OCI-LY3 (cell line): Measurements from ENCODE around the gene ANP32B.

ENCODE experiments used
- H2AFZ ChIP-seq: fragments of 200-600, 300-600 bp; shearing (Covaris generic); 2 replicates; pipeline ENCODE4 v1.6.0; 2014; ENCODE audit warnings: antibody characterized with exemption, low read depth, low read length
- H3K27ac ChIP-seq: fragments of 200-600, 300-600 bp; sonication (generic); 2 replicates; pipeline ENCODE4 v1.5.1; 2014; ENCODE audit warnings: mild to moderate bottlenecking, low read length, moderate library complexity, mixed read lengths
- H3K27me3 ChIP-seq: fragments of 200-600, 300-600 bp; sonication (generic); 2 replicates; pipeline ENCODE4 v1.6.1; 2014; ENCODE audit warnings: low read depth, low read length, mixed read lengths
- H3K36me3 ChIP-seq: fragments of 200-600, 300-600 bp; sonication (generic); replicated peaks from 2 replicates; pipeline ENCODE3; 2014; ENCODE audit warnings: low read depth, low read length, mixed read lengths
- H3K4me1 ChIP-seq: fragments of 300-600, 200-600 bp; sonication (generic); 2 replicates; pipeline ENCODE4 v1.6.1; 2014; ENCODE audit warnings: low read length, mixed read lengths
- H3K4me2 ChIP-seq: fragments of 200-600, 300-600 bp; sonication (generic); 2 replicates; pipeline ENCODE4 v1.6.1; 2014; ENCODE audit warnings: low read length, mixed read lengths
- H3K4me3 ChIP-seq: fragments of 300-600, 200-600 bp; sonication (generic); 2 replicates; pipeline ENCODE4 v1.5.1; 2014; ENCODE audit warnings: antibody characterized with exemption, mild to moderate bottlenecking, low read length, moderate library complexity
- H3K79me2 ChIP-seq: fragments of 300-600, 200-600 bp; shearing (Covaris generic); 2 replicates; pipeline ENCODE4 v1.6.1; 2014; ENCODE audit warnings: mild to moderate bottlenecking, low read length, mixed read lengths
- H3K9ac ChIP-seq: fragments of 300-600, 200-600 bp; shearing (Covaris generic); 2 replicates; pipeline ENCODE4 v1.6.0; 2014; ENCODE audit warnings: mild to moderate bottlenecking, low read length, moderate library complexity
- H3K9me3 ChIP-seq: fragments of 200-600, 300-600 bp; shearing (Covaris generic); 2 replicates; pipeline ENCODE4 v1.6.1; 2014; ENCODE audit warnings: low read length, mixed read lengths; ENCODE audit not compliant: insufficient read depth
- H4K20me1 ChIP-seq: fragments of 200-600, 300-600 bp; sonication (generic); 2 replicates; pipeline ENCODE4 v1.6.1; 2016; ENCODE audit warnings: low read length, mixed read lengths; ENCODE audit not compliant: insufficient read depth
- EZH2phosphoT487 ChIP-seq: fragments of 200-600 bp; shearing (Covaris generic); IDR thresholded peaks from 2 replicates; pipeline ENCODE4 v1.6.1; 2018; ENCODE audit warnings: antibody characterized with exemption, mixed run types, low read depth
- TF ChIP-seq, protein P1 (sequence below): fragments of 200-600, 300-600 bp; sonication (generic); IDR thresholded peaks from 2 replicates; pipeline ENCODE4 v1.5.1; 2014; ENCODE audit warnings: antibody characterized with exemption, low read length, low read depth

The ANP32B gene

DNA sequence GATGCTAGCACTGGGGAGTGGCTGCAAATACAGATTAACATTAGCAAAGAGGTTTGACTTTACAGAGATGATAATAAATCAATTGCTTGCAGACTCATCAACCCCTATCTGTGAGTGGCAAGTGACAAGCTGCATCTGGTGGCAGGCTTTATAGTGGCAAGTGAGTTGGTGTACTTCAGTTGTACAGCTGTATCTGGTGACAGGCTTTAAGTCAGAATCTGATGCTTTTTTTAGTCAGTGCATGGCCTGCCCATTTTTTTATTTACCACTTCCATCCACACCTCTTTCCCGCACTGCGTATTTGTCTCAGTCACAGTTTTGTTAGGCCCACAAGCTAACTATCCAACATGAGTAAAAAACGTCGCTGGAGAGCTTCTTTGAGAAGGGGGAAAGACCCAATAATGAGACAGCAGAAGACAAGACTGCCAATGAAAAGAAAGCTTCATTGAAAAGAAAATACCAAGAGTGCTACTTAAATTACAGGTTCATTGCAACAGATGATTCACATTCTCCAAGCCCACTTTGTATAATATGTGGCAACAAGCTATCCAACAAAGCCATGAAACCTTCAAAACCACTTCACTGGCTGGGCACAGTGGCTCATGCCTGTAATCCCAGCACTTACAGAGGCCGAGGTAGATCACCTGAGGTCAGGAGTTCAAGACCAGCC, 23.1 kb downstream of the ANP32B start:
- TF ChIP-seq, protein P1, sequence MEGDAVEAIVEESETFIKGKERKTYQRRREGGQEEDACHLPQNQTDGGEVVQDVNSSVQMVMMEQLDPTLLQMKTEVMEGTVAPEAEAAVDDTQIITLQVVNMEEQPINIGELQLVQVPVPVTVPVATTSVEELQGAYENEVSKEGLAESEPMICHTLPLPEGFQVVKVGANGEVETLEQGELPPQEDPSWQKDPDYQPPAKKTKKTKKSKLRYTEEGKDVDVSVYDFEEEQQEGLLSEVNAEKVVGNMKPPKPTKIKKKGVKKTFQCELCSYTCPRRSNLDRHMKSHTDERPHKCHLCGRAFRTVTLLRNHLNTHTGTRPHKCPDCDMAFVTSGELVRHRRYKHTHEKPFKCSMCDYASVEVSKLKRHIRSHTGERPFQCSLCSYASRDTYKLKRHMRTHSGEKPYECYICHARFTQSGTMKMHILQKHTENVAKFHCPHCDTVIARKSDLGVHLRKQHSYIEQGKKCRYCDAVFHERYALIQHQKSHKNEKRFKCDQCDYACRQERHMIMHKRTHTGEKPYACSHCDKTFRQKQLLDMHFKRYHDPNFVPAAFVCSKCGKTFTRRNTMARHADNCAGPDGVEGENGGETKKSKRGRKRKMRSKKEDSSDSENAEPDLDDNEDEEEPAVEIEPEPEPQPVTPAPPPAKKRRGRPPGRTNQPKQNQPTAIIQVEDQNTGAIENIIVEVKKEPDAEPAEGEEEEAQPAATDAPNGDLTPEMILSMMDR, result no peak
- TF ChIP-seq EZH2phosphoT487, result no peak
- Histone ChIP-seq H3K9me3 (no peaks in the 10 kb centered on the region), H3K36me3 (peaks cover 72% of the 10 kb centered on the region), H3K9ac (no peak overlapping the region), H3K4me1 (peaks cover 38% of the 10 kb centered on the region), H2AFZ (no peak overlapping the region), H3K27me3 (no peaks in the 10 kb centered on the region), H3K79me2 (peaks cover 97% of the 10 kb centered on the region), H3K4me3 (no peak overlapping the region), H4K20me1 (peaks cover 38% of the 10 kb centered on the region), H3K27ac (no peak overlapping the region), H3K4me2 (no peak overlapping the region)

DNA sequence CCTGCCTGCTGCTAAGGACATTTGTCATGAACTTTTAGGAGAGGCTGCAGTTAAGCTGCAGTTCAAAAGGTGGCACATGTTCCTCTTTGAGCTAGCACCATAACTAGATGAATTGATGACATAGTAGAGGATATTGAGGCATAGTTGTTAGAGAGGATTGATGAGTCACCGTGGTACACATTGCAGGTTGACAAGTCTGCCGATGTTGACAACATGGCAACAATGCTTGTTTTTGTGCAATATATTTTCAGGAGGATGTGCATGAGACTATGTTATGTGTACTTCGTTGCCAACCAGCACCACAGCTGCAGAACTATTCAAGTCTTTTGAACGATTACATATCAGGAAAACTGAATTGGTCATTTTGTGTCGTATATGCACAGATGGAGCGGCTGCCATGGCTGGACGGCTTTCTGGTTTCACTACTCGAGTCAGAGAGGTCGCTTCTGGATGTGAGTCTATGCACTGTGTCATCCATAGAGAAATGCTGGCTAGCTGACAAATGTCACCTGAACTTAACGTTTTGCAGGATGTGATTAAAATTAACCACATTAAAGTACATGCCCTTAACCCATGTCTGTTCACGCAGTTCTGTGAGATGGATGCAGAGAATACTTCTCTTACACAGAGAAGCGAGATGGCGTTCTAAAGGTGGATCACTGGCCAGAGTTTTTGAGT, 24.2 kb downstream of the ANP32B start:
- H3K9me3 ChIP-seq, result no peaks in the 10 kb centered on the region
- no peak overlapping the region for H2AFZ ChIP-seq
- H3K4me1 ChIP-seq, result peaks cover 42% of the 10 kb centered on the region
- H4K20me1 ChIP-seq, result peaks cover 30% of the 10 kb centered on the region
- TF ChIP-seq, protein P1, result no peak
- TF ChIP-seq EZH2phosphoT487, result no peak
- no peak overlapping the region for H3K27ac ChIP-seq
- H3K79me2 ChIP-seq, result peaks cover 96% of the 10 kb centered on the region
- no peak overlapping the region for H3K4me3 ChIP-seq
- H3K9ac ChIP-seq, result no peak overlapping the region
- peaks cover 72% of the 10 kb centered on the region for H3K36me3 ChIP-seq
- no peaks in the 10 kb centered on the region for H3K27me3 ChIP-seq
- H3K4me2 ChIP-seq, result no peak overlapping the region

DNA sequence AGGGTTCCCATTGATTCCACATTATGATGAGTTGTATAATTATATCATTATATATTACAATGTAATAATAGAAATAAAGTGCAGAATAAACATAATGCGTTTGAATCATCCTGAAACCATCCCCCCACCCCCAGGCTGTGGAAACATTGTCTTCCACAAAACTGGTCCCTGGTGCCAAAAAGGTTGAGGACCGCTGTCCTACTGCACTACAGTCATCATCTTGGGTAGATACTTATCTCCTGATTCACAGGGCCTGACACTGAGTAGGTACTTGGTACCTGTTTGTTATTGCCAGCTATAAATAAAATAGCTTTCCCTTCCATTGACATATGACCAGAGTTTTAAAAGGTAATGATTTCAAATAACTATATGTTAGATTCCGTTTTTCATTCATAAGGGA, 25.6 kb downstream of the ANP32B start:
- H4K20me1 ChIP-seq, result peaks cover 20% of the 10 kb centered on the region
- no peak overlapping the region for H2AFZ ChIP-seq
- TF ChIP-seq, protein P1, result no peak
- no peak for TF ChIP-seq EZH2phosphoT487
- no peak overlapping the region for H3K4me2 ChIP-seq
- H3K9me3 ChIP-seq, result no peaks in the 10 kb centered on the region
- no peak overlapping the region for H3K9ac ChIP-seq
- peaks cover 43% of the 10 kb centered on the region for H3K4me1 ChIP-seq
- no peak overlapping the region for H3K4me3 ChIP-seq
- peaks cover 66% of the 10 kb centered on the region for H3K36me3 ChIP-seq
- no peaks in the 10 kb centered on the region for H3K27me3 ChIP-seq
- no peak overlapping the region; the same call in 1 of the 2 replicates for H3K27ac ChIP-seq
- H3K79me2 ChIP-seq, result peaks cover 85% of the 10 kb centered on the region

DNA sequence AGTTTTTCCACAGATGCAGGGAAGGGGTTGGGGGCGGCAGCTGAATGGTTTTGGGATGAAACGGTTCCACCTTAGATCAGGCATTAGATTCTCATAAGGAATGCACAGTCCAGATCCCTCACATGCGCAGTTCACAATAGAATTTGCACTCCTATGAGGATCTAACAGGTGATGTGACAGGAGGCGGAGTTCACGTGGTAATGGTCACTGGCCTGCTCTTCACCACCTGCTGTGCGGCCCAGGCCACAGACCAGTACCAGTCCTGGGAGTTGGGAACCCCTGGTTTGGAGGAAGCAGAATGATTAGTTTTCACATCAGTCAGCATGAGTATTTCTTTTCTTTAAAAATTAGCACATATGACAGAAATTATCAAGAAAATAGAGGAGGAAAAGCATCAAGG, 26.3 kb downstream of the ANP32B start:
- no peak for TF ChIP-seq EZH2phosphoT487
- TF ChIP-seq, protein P1, result no peak
- Histone ChIP-seq H3K4me2 (peak overlapping the region; percentile 66), H2AFZ (no peak overlapping the region), H3K9ac (no peak overlapping the region), H3K79me2 (peaks cover 81% of the 10 kb centered on the region), H3K4me1 (peaks cover 48% of the 10 kb centered on the region), H3K27ac (peak overlapping the region; percentile 80), H3K36me3 (peaks cover 65% of the 10 kb centered on the region), H4K20me1 (peaks cover 18% of the 10 kb centered on the region), H3K27me3 (no peaks in the 10 kb centered on the region), H3K9me3 (no peaks in the 10 kb centered on the region), H3K4me3 (no peak overlapping the region)
